Lung (tissue), 12 donors: ENCODE data around the gene BLOC1S6. TPM values are rescaled to one million over a fixed set of nuclear protein-coding genes. Genes with fewer than 3 reads are reported as not detected.

Experiments used
- ATAC-seq: fragments of 200-7000 bp; cut with Tn5 transposase; one replicate; pipeline ENCODE4 v1.9.1; 2020; ENCODE audit warnings: moderate number of reproducible peaks; ENCODE audit not compliant: insufficient read depth, low FRiP score
- DNase-seq, 3 donors: peaks; one replicate each; pipeline ENCODE4 v3.0.0-alpha.2; 2013 to 2017
- H3K27ac ChIP-seq, 2 donors: one replicate each; pipeline ENCODE4 v1.5.1; 2013; ENCODE audit warnings: mild to moderate bottlenecking in 2 of 2, moderate library complexity in 2 of 2, control low read depth in 1 of 2, inconsistent platforms in 1 of 2, low read depth in 1 of 2, low read length in 1 of 2
- H3K27me3 ChIP-seq, 3 donors: one replicate each; pipeline ENCODE4 v1.5.1; 2013; ENCODE audit warnings: low read length in 2 of 3; ENCODE audit not compliant: control insufficient read depth in 3 of 3, insufficient read depth in 3 of 3
- H3K36me3 ChIP-seq, 4 donors: one replicate each; pipeline ENCODE4 v1.5.1; 2013; ENCODE audit warnings: low read length in 4 of 4, mild to moderate bottlenecking in 1 of 4, moderate library complexity in 1 of 4; ENCODE audit not compliant: control insufficient read depth in 4 of 4, insufficient read depth in 4 of 4
- H3K4me1 ChIP-seq, 5 donors: one replicate each; pipeline ENCODE4 v1.5.1; 2013; ENCODE audit warnings: low read length in 5 of 5, mild to moderate bottlenecking in 2 of 5, moderate library complexity in 1 of 5; ENCODE audit not compliant: control insufficient read depth in 5 of 5, insufficient read depth in 5 of 5
- H3K4me3 ChIP-seq: one replicate; pipeline ENCODE4 v1.5.1; 2013; ENCODE audit warnings: mild to moderate bottlenecking, control low read depth, moderate library complexity
- H3K9ac ChIP-seq, 2 donors: one replicate each; pipeline ENCODE4 v1.5.1; 2013; ENCODE audit warnings: low read length in 2 of 2, control low read depth in 1 of 2; ENCODE audit not compliant: insufficient read depth in 1 of 2
- H3K9me3 ChIP-seq, 4 donors: one replicate each; pipeline ENCODE4 v1.5.1; 2013; ENCODE audit warnings: low read length in 3 of 4, mild to moderate bottlenecking in 1 of 4, moderate library complexity in 1 of 4; ENCODE audit not compliant: control insufficient read depth in 4 of 4, insufficient read depth in 3 of 4
- CTCF ChIP-seq: IDR thresholded peaks from 2 replicates; pipeline ENCODE4 v1.5.1; 2012; ENCODE audit warnings: mild to moderate bottlenecking; ENCODE audit errors: control extremely low read depth, extremely low read depth
- WGBS, 2 donors: extraction: QIAGEN DNeasy Blood & Tissue Kit; methylation state at CpG; one replicate each; pipeline ENCODE4 v1.1.7; 2013; 5-methylcytosine and 5-hydroxymethylcytosine counted together
- polyA plus RNA-seq, 2 donors: library from polyadenylated mRNA; stranded (reverse); fragments of 200-250 nt; gene quantifications; one replicate each; pipeline ENCODE4 v1.2.1, GENCODE V29; 2013
- total RNA-seq, 2 donors: library from RNA; depleted of rRNA in 1 of 2; stranded (reverse); fragments of >200 nt in 1 of 2; gene quantifications; one replicate each; pipeline ENCODE4 v1.2.1, GENCODE V29; 2014 to 2021
- donor health status: control.
- donor health status: control.
- donor health status: Bipolar disorder and iron deficiency.
- donor health status: healthy.
- donor health status: DM: yes; HTN: yes; CAD: no.

BLOC1S6 gene
- total and polyA plus RNA-seq, 4 donors = 15.2 to 56.5 (median 30.3) TPM

DNA sequence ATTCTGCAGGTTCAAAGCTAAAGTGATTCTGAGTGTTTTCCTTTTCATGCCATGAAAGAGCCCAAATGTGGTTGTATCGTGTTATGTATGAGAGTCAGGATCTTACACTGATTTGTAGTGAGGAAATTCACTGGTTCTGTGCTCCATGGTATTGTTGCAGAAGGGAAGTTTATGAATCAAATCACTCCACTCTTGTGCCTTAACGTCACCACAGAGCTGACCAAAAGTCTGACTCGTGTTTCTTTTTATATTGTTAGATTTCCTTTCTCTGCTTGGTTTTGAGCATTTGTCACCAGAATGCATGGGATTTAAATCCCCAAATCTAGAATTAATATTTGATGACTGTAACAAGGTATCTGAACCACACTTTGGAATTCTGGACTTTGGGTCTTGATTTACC lies 35.5 kb upstream of the BLOC1S6 start:
- no peak overlapping the region for H3K27ac ChIP-seq
- DNase-seq (no peak), ATAC-seq (no peak)
- no peaks in the 10 kb centered on the region for H3K36me3 ChIP-seq
- no peak overlapping the region for H3K4me3 ChIP-seq
- no peak for TF ChIP-seq CTCF
- H3K27me3 ChIP-seq = no peaks in the 10 kb centered on the region
- no peaks in the 10 kb centered on the region for H3K9me3 ChIP-seq
- WGBS, 2 donors = 44 to 60% methylated on average over 3 of the region's 3 CpGs
- H3K4me1 ChIP-seq = no peaks in the 10 kb centered on the region
- H3K9ac ChIP-seq = no peak overlapping the region

- WGBS, 2 donors = 27 to 39% methylated on average over 3 of the region's 3 CpGs
- TF ChIP-seq CTCF = no peak
Observed at GRCh38 chr15:45555934-45556608, 31.1 kb upstream of the BLOC1S6 start.

GRCh38 chr15:45572617-45573016 lies 14.6 kb upstream of the BLOC1S6 start:
- no peak for ATAC-seq

More at GRCh38 chr15:45555934-45556608, 31.1 kb upstream of the BLOC1S6 start:
- no peak overlapping the region for H3K9ac ChIP-seq
- no peaks in the 10 kb centered on the region for H3K36me3 ChIP-seq
- H3K27me3 ChIP-seq = no peaks in the 10 kb centered on the region
- H3K4me1 ChIP-seq = no peaks in the 10 kb centered on the region
- H3K9me3 ChIP-seq = no peaks in the 10 kb centered on the region
- no peak overlapping the region for H3K4me3 ChIP-seq
- H3K27ac ChIP-seq = no peak overlapping the region
- no peak for ATAC-seq
- DNase-seq = no peak

More at GRCh38 chr15:45572617-45573016, 14.6 kb upstream of the BLOC1S6 start:
- no peak overlapping the region for H3K4me3 ChIP-seq
- H3K9ac ChIP-seq = no peak overlapping the region
- H3K9me3 ChIP-seq = peaks cover 0 to 3% (median 1%) of the 10 kb centered on the region in 4 donors
- H3K36me3 ChIP-seq = no peaks in the 10 kb centered on the region
- no peaks in the 10 kb centered on the region for H3K4me1 ChIP-seq
- DNase-seq = peak in 1 of 3 donors; percentile 3
- TF ChIP-seq CTCF = no peak
- H3K27ac ChIP-seq = no peak overlapping the region
- 26 to 59% methylated on average over 3 of the region's 3 CpGs for WGBS, 2 donors
- no peaks in the 10 kb centered on the region for H3K27me3 ChIP-seq
